K562 (cell line): Measurements from ENCODE around the gene TCF7. TPM values are rescaled to one million over a fixed set of nuclear protein-coding genes. Genes with fewer than 3 reads are reported as not detected.
A peak's percentile ranks its signal among the peaks of the same experiment; 100 is the strongest.

ENCODE experiments used
- BCL6 ChIP-seq: fragments of 250-450 bp; sonication (Bioruptor Pico); IDR thresholded peaks from 2 replicates; pipeline ENCODE4 v1.4.0; 2020
- CBX1 ChIP-seq: sonication (generic); IDR thresholded peaks from 2 replicates; pipeline ENCODE4 v1.6.1; 2016; ENCODE audit warnings: antibody characterized with exemption, low read depth, mild to moderate bottlenecking
- CXXC5 ChIP-seq: fragments of 250-450 bp; sonication (Bioruptor Pico); IDR thresholded peaks from 2 replicates; pipeline ENCODE4 v1.8.0; 2022; ENCODE audit warnings: inconsistent platforms, mild to moderate bottlenecking, moderate library complexity
- DACH1 ChIP-seq: fragments of 450-650 bp; IDR thresholded peaks from 2 replicates; pipeline ENCODE4 v1.6.1; 2018; ENCODE audit not compliant: partially characterized antibody
- EP300 ChIP-seq: IDR thresholded peaks from 2 replicates; pipeline ENCODE4 v1.6.1; 2012; ENCODE audit warnings: low read length, improper control_type of control experiment
- FOXP1 ChIP-seq: sonication (generic); formaldehyde crosslinking; IDR thresholded peaks from 2 replicates; pipeline ENCODE4 v1.8.0; 2022; ENCODE audit warnings: mild to moderate bottlenecking, missing genetic modification reagents
- KDM5B ChIP-seq: fragments of 200-600 bp; sonication (generic); IDR thresholded peaks from 2 replicates; pipeline ENCODE4 v1.6.1; 2012; ENCODE audit warnings: low read depth, mild to moderate bottlenecking, moderate library complexity, low read length, control low read depth, inconsistent platforms; ENCODE audit not compliant: insufficient replicate concordance
- MXI1 ChIP-seq: IDR thresholded peaks from 2 replicates; pipeline ENCODE4 v1.6.1; 2011; ENCODE audit warnings: low read depth, mild to moderate bottlenecking, improper control_type of control experiment, low read length
- MYNN ChIP-seq, 2 experiments: sonication (generic); formaldehyde crosslinking in 1 of 2; IDR thresholded peaks; 2 replicates each; pipeline versions ENCODE4 v1.5.0 to v1.6.1; 2016 to 2020; ENCODE audit warnings: antibody characterized with exemption in 1 of 2, missing genetic modification reagents in 1 of 2
- NCOR1 ChIP-seq: fragments of 450-650 bp; IDR thresholded peaks from 2 replicates; pipeline ENCODE4 v1.6.1; 2016; ENCODE audit warnings: mild to moderate bottlenecking, moderate library complexity
- POLR2G ChIP-seq: fragments of 200-400 bp; formaldehyde crosslinking; IDR thresholded peaks from 2 replicates; pipeline ENCODE4 v1.6.1; 2017; ENCODE audit warnings: low read depth, mild to moderate bottlenecking, antibody characterized with exemption, low read length, moderate library complexity
- SRF ChIP-seq, 2 experiments: fragments of 250-450, 450-650 bp in 1 of 2; sonication (Bioruptor Pico) in 1 of 2; sonication (generic) in 1 of 2; formaldehyde crosslinking; IDR thresholded peaks; 2 replicates each; pipeline versions ENCODE4 v1.5.0 to v1.5.1; 2020 to 2022; ENCODE audit warnings: mild to moderate bottlenecking in 1 of 2, missing genetic modification reagents in 1 of 2
- TAL1 ChIP-seq: fragments of 450-650 bp; IDR thresholded peaks from 2 replicates; pipeline ENCODE4 v1.6.1; 2016; ENCODE audit warnings: mild to moderate bottlenecking
- TCF3 ChIP-seq: sonication (generic); formaldehyde crosslinking; IDR thresholded peaks from 2 replicates; pipeline ENCODE4 v1.4.0; 2020; ENCODE audit warnings: mild to moderate bottlenecking, missing genetic modification reagents
- TCF7 ChIP-seq: sonication (generic); IDR thresholded peaks from 2 replicates; pipeline ENCODE4 v1.6.1; 2016; ENCODE audit warnings: antibody characterized with exemption, borderline replicate concordance
- YY1 ChIP-seq, 3 experiments: IDR thresholded peaks; 2 replicates each; pipeline ENCODE4 v1.6.1; 2011; ENCODE audit warnings: low read length in 2 of 3, mild to moderate bottlenecking in 2 of 3, moderate library complexity in 2 of 3, borderline replicate concordance in 1 of 3, control low read depth in 1 of 3, low read depth in 1 of 3; ENCODE audit not compliant: insufficient read depth in 3 of 3, insufficient replicate concordance in 2 of 3, control insufficient read depth in 1 of 3, insufficient read length in 1 of 3; ENCODE audit errors: extremely low read depth in 1 of 3
- ZKSCAN1 ChIP-seq: fragments of 150-350 bp; IDR thresholded peaks from 2 replicates; pipeline ENCODE4 v1.6.1; 2016; ENCODE audit warnings: low read depth, low read length
- polyA plus RNA-seq, 8 experiments: library from polyadenylated mRNA; depleted of rRNA in 4 of 8; stranded (reverse) in 5 of 8; unstranded in 3 of 8; fragments of >200 nt; fragmentation: Nextera tagmentation in 2 of 8; fragmentation: Illumina TruSeq in 1 of 8; extraction: Ambion mirVana in 2 of 8; extraction: Trizol in 1 of 8; gene quantifications; 2 replicates each; pipeline versions ENCODE4 v1.2.1 to v1.2.3, GENCODE V29; 2011 to 2014; ENCODE audit warnings: inconsistent platforms in 1 of 8, missing spikeins in 1 of 8
- total RNA-seq, 7 experiments: library from RNA; depleted of rRNA in 6 of 7; stranded (reverse); fragments of >200 nt in 6 of 7; fragmentation: Illumina TruSeq in 2 of 7; extraction: Trizol in 2 of 7; gene quantifications; 2 replicates each; pipeline versions ENCODE4 v1.2.1 to v1.2.3, GENCODE V29; 2011 to 2021; ENCODE audit warnings: low replicate concordance in 1 of 7
- TF ChIP-seq, protein P1 (sequence below): fragments of 450-650 bp; IDR thresholded peaks from 2 replicates; pipeline ENCODE4 v1.6.1; 2016; ENCODE audit warnings: borderline replicate concordance
- TF ChIP-seq, protein P2 (sequence below): conservative IDR thresholded peaks from 2 replicates; pipeline ENCODE4 v1.6.1; 2011; ENCODE audit warnings: low read depth, mild to moderate bottlenecking, low read length; ENCODE audit not compliant: control insufficient read depth
- TF ChIP-seq, protein P3 (sequence below): sonication (generic); formaldehyde crosslinking; IDR thresholded peaks from 2 replicates; pipeline ENCODE4 v1.8.1; 2023; ENCODE audit warnings: mild to moderate bottlenecking, missing genetic modification reagents, moderate library complexity

Gene TCF7
- total and polyA plus RNA-seq, 9 of the 15 experiments (the other 6 are each of a cell fraction or from before 2014, with no cell fraction given) = 1.6 to 14.9 (median 4.2) TPM

DNA sequence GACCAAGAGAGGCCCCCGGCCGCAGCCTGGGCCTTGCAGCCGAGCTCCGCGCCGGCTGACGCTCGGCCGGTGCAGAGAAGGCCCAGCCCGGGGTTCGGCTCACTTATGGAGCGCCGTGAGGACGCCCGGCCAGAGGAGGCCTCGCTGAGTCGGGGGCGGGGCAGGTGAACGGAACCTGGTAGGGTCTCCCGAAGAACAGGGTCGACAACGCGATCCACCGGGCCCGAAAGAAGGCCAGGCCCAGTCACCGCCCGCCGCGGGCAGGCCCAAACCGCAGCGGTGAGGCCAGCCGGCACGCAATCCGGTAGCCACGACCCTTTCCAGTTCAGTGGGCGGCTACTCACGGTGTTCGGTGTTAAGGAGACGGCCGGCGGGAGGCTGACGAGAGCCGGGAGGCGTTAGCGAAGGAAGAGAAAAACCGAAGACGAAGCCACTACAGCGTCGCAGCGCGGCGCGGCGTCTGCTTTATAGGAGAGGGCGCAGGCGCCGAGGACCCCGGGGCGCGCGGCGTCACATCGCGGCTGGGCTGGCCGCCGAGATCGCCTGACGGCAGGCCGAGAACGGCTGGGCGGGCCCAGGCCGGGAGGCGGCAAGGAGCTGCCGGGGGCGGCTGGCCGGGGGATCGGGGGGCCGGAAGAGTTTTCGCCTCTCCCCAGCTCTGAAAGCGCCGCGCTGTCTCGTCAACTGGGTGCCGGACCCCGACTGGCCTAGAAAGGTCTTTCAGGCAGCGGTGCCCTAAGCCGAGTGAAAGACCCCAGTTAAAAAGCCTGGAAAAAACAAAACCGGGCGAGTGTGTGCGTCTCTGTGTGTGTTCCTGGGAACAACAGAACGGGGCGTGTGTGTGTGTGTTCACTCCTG is 62.3 kb downstream of the TCF7 start, which contains the start of gene SKP1 (continued):
- TF ChIP-seq TCF7 (peak; percentile 5; the same call in 1 of the 2 replicates), FOXP1 (CRISPR knock-in tag) (peak; percentile 95), CXXC5 (CRISPR knock-in tag) (peak; percentile 92), YY1 (IDR thresholded peaks at IDR 0.05; ENCODE audit: borderline replicate concordance in 1 of 3, control insufficient read depth in 1 of 3, extremely low read depth in 1 of 3, insufficient read depth in 3 of 3, insufficient read length in 1 of 3, insufficient replicate concordance in 2 of 3, low read depth in 1 of 3, low read length in 2 of 3) (peak in 2 of 3 experiments; percentile 20 to 79), KDM5B (peak; percentile 99), EP300 (no peak), MYNN (IDR thresholded peaks at IDR 0.05) (0 out of 2 replicates have a peak, but pooled peaks have one; percentile 49), MYNN (CRISPR knock-in tag; IDR thresholded peaks at IDR 0.05) (no peak), TCF3 (CRISPR knock-in tag) (0 out of 2 replicates have a peak, but pooled peaks have one; percentile 7), SRF (CRISPR knock-in tag; IDR thresholded peaks at IDR 0.05) (0 out of 4 replicates have a peak, but pooled peaks of 1 of the 2 experiments have one; percentile 37), CBX1 (peak; percentile 94; the same call in 1 of the 2 replicates), TAL1 (peak; percentile 12; the same call in 1 of the 2 replicates), MXI1 (peak; percentile 44; the same call in 1 of the 2 replicates), BCL6 (CRISPR knock-in tag) (no peak), DACH1 (peak; percentile 52), POLR2G (peak; percentile 100), ZKSCAN1 (0 out of 2 replicates have a peak, but pooled peaks have one; percentile 32), NCOR1 (peak; percentile 43; the same call in 1 of the 2 replicates)
- TF ChIP-seq, protein P1, sequence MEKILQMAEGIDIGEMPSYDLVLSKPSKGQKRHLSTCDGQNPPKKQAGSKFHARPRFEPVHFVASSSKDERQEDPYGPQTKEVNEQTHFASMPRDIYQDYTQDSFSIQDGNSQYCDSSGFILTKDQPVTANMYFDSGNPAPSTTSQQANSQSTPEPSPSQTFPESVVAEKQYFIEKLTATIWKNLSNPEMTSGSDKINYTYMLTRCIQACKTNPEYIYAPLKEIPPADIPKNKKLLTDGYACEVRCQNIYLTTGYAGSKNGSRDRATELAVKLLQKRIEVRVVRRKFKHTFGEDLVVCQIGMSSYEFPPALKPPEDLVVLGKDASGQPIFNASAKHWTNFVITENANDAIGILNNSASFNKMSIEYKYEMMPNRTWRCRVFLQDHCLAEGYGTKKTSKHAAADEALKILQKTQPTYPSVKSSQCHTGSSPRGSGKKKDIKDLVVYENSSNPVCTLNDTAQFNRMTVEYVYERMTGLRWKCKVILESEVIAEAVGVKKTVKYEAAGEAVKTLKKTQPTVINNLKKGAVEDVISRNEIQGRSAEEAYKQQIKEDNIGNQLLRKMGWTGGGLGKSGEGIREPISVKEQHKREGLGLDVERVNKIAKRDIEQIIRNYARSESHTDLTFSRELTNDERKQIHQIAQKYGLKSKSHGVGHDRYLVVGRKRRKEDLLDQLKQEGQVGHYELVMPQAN = peak; percentile 86
- TF ChIP-seq, protein P2, sequence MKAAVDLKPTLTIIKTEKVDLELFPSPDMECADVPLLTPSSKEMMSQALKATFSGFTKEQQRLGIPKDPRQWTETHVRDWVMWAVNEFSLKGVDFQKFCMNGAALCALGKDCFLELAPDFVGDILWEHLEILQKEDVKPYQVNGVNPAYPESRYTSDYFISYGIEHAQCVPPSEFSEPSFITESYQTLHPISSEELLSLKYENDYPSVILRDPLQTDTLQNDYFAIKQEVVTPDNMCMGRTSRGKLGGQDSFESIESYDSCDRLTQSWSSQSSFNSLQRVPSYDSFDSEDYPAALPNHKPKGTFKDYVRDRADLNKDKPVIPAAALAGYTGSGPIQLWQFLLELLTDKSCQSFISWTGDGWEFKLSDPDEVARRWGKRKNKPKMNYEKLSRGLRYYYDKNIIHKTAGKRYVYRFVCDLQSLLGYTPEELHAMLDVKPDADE = peak; percentile 83
- TF ChIP-seq, protein P3, sequence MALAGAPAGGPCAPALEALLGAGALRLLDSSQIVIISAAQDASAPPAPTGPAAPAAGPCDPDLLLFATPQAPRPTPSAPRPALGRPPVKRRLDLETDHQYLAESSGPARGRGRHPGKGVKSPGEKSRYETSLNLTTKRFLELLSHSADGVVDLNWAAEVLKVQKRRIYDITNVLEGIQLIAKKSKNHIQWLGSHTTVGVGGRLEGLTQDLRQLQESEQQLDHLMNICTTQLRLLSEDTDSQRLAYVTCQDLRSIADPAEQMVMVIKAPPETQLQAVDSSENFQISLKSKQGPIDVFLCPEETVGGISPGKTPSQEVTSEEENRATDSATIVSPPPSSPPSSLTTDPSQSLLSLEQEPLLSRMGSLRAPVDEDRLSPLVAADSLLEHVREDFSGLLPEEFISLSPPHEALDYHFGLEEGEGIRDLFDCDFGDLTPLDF (CRISPR knock-in tag) = no peak; the same call in 1 of the 2 replicates
